Dermis blood vessel endothelial cell (primary cell): ENCODE data around the gene PAF1. TPM values are rescaled to one million over a fixed set of nuclear protein-coding genes. Genes with fewer than 3 reads are reported as not detected.
"Not testable (repeated sequence)": the region's sequence is repeated elsewhere in the genome, so short reads cannot be mapped to it uniquely, and the experiment has no call there.

Experiments used
- DNase-seq: peaks from one replicate; pipeline ENCODE4 v3.0.0; 2010
- total RNA-seq: library from RNA; depleted of rRNA; stranded (reverse); fragments of >200 nt; gene quantifications from 2 replicates; pipeline ENCODE4 v1.2.3, GENCODE V29; 2014

Gene PAF1
- total RNA-seq, 1 donor from 2014 or later, result 34.2 TPM

DNA sequence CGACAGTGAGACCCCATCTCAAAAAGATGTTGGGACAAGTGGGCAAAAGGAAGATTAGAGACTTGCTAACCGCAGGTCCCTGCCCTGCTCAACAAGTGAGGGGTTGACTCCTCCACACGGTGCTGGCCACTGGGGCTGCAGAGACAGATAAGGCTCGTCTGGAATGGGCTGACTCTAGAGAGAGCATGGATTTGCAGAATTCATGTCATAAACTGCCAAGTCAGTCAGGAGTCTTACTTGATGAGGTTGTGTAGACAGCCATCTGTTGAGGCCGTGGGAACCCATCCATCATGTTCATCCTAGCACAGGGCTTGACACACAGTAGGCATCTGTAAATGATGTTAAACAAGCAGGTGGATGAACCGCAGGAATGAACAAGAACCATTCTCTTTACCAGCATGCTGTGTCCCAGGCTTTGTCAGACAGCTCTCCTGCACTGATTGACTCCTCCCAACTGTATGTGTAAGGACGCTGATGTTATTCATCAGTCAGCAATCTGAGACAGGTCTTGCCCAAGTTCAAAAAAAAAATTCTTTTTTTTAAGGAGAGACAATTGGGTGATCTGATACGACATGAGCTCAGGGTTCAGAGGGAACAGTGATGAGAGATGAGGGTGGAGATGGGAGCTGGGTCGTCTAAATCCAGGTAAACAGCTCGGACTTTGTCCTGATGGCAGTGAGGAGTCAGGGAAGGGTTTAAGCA, 8.8 kb downstream of the PAF1 start:
- DNase-seq, result no peak

DNA sequence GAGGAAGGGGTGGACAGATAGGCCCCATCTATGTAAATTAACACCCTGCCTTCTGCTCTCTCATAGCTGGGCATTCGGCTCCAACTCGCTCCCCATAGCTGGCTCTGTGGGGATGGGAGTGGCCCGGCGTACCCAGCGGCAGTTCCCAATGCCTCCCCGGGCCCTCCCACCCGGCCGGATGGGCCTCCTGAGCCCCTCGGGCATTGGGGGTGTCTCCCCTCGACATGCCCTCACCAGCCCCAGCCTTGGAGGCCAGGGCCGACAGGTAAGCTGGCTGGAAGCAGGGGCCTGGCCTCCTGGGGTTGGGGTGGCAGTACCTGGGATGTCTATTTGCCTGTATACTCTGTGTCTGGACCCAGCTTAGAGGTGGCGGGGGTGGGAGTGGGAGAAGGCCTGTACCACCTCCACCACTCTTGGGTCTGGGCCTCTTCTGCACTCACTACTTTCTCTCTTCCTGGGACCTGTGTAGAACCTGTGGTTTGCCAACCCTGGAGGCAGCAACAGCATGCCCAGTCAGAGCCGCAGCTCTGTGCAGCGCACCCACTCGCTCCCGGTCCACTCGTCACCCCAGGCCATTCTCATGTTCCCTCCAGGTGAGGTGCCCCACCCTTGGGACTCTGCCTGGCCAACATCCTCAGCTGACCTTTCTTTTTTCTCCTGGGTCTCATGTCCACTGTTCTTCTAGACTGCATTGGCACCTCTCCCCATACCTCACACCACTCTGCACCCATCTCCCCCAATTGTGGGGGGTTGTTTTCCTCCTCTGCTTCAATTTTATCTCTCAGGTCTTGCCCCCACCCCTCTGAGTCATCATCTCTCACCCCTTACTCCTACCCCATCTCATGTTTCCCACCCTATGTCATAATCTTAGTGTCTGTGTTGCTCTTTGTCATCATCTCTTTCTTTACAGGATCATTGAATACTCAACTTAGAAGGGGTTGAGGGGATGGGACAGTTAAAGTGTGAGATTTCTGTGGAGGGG, 10.1 kb downstream of the PAF1 start:
- no peak for DNase-seq

- no peak for DNase-seq
These were observed 11.0 kb downstream of the PAF1 start for GRCh38 chr19:39379865-39380396.

DNA sequence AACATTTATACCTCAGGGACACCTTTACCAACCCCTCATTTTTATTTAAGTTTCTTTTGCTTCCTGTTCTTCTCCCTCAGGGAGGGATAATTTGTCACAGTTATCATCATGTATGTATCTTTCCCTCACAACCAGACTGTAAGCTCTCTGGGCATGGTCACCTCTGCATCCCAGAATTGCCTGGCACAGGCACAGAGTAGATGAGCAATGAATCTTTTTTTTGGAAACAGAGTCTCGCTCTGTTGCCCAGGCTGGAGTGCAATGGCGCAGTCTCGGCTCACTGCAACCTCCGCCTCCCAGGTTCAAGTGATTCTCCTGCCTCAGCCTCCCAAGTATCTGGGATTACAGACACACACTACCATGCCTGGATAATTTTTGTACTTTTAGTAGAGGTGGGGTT, 11.5 kb downstream of the PAF1 start:
- not testable (repeated sequence) for DNase-seq

GRCh38 chr19:39377373-39378362, 13.2 kb downstream of the PAF1 start:
- no peak for DNase-seq

- DNase-seq, result no peak
These were observed 15.0 kb downstream of the PAF1 start for GRCh38 chr19:39375929-39376328.

DNA sequence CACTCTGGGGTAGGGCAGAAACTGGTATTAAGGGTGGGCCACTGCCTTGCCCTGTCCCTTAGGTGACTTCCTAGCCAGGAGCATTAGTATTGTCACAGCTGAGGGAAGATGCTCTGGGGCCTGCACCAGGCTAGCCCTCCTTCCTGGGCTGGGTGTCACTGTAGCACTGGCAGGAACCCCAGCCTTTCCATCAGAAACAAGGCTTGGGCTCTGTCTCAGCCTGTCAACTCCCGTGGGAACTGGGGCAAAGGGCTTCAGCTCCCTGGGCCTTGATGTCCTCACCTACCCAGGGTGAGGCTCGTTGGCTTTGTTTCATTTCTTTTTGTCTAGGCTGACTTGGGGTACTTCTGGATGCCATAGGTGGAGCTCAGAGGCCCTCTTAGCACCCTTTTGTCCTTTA, 18.0 kb downstream of the PAF1 start:
- peak; percentile 34 for DNase-seq

- peak; percentile 85 for DNase-seq
These were observed 18.7 kb downstream of the PAF1 start for GRCh38 chr19:39372047-39372802.

DNA sequence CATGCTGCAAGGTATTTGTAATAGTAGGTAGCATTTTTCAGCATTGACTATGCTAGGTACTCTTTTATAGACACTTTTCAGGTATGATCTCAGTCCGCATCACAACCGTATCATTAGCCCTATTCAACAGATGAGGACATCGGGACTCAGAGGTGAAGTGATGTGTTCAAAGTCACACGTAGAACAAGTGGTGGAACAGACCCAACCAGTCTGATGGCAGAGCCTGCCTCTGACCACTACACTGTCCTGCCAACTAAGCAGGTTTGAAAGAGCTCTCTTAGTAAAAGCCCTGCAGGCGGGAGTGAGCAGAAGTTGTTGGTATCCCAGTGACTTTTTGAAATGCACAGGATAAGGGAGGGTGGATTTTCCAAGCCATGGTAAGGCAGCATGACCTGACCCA, 20.2 kb downstream of the PAF1 start:
- DNase-seq, result no peak

GRCh38 chr19:39369200-39369599, 21.7 kb downstream of the PAF1 start:
- no peak for DNase-seq

DNA sequence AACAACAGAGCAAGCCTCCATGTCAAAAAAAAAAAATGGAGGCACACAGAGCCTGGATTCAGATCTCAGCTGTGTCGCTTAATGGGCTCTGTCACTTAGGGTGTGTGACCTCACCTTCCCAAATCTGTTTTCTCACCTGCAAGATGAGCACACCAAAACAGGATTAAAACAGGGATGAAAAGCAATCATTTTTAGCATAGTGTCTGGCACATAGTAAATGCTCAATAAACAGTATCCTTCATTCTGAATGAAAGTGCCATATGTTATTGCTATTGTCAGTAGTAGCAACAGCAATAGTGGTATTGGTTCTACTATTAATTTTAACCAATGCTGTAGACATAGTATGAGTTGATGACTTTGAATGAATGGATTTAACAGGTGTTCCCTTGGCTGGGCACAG, 25.4 kb downstream of the PAF1 start:
- DNase-seq, result no peak

GRCh38 chr19:39363901-39364457, 26.9 kb downstream of the PAF1 start:
- DNase-seq, result no peak

GRCh38 chr19:39362682-39363657, 27.9 kb downstream of the PAF1 start:
- DNase-seq, result no peak

DNA sequence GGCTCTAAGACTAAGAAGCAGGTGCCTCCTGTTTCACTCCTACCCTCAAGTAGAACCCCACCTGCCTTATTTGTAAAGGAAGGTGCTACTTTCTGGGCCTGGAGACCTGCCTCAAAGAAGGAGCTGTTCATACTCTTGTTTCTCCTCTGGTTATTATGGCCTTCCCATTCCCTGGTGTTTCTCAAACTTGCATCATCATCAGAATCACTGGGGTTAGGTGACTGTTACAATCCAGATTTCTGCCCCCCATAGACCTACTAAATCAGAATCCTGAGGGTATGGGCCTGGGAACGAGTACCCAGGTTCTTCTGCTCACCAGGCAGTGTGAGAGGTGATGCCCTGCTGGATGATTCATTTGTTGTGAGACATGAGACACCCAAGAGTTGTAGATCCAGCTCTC, 30.3 kb downstream of the PAF1 start:
- no peak for DNase-seq

DNA sequence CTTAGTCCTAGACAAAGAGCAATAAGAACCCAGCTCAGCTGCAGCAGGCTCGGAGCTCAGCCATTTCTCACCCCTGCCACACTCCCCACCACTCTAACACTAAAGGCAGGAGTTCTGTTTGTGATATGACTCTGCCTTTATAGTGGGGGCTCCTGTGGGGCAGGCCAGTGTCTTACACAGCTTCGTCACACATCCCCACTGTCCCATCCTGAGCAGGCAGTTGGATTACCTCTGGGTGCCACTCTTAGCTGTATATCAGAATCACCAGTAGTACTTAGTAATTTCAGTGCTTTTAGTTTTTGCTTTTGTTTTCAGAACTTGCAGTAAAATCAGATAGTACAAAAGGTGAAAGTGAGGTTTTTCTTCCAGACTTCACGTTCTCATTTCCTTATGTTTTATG, 31.9 kb downstream of the PAF1 start:
- DNase-seq, result no peak

GRCh38 chr19:39356647-39357046, 34.3 kb downstream of the PAF1 start:
- DNase-seq, result no peak

DNA sequence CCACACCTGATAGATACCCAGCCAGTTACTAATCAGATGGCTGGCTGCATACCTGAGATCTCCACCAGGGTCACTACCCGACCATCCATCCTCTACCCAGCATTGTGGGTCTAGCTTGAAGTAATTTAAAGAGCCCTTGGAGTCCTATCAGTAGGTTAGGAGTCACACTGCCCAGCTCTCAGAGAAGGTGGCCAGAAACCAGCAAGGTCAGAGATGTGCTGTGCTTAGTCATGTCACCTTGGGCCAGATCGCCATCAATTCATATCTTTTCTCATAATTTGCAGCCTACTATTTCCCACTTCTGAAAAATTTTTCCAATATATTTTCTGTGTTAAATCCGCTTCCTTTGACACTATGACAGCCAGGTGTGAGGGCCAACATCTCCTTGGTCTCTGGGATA, 34.8 kb downstream of the PAF1 start:
- DNase-seq, result no peak

DNA sequence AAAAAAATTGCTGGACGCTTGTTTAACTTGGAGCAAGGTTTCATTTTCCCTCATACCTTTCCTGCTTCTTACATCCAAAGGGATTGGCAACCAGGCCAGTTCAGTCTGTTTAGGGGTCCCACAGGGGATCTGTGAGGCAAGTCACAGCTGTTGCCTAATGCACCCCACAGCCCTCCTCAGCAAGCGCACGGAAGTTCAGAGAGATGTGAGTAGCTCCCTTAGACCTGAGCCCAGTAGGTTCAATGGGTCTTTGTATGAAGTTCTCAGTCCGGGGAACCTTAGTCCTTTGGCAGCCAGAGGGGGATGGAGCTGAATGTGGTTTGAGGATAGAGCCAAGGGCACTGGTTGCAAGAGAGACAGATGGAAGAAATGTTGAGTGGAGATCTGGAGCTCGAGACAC, 35.7 kb downstream of the PAF1 start:
- no peak for DNase-seq

DNA sequence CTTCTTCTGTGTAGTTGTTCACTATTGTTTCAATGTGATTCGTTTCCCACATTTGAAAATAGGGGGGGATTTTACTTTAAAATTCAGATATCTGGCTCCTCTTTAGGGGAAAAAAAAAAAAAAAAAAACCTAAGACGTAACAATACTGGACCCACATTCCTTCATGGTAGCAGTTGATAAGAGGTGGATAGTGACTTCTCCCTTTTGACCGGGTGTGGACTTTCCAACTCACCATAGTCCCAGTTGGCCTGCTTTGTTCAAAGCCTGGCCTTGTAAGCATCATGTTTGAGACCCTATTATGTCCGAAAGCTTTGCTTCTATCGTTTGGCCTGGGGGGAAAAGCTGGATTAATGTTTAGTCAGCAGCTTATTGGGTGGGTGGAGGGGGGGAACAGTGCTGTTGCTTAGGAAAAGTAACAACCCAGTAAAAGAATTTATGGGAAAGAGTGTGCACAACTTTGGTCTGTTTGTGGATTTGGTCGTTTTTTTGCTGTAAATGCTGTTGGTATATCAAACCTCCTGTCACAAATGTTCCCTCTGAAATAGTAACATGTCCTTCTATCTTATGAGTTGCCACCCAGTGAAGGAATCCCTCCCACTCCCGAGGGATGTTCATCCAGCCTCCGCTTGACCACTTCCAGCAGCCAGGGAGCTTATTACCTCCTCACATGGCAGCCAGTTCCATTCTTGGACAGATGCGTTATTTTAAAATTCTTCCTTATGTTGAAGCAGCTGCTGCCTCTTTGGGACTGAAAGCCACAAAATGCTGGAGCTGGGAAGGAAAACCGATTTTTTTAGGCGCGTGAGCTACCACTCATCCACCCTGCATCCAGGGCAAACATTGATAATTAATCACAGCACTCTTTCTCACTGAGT, 38.3 kb downstream of the PAF1 start:
- DNase-seq, result no peak
